ENCODE measurements around the gene RAVER1. TPM values are rescaled to one million over a fixed set of nuclear protein-coding genes. Genes with fewer than 3 reads are reported as not detected.
A peak's percentile ranks its signal among the peaks of the same experiment; 100 is the strongest.

Gene RAVER1
- total and polyA plus RNA-seq, 10 of the 15 experiments (the other 5 are each of a cell fraction or from before 2014, with no cell fraction given), result 0.03 to 87.0 (median 12.1) TPM

DNA sequence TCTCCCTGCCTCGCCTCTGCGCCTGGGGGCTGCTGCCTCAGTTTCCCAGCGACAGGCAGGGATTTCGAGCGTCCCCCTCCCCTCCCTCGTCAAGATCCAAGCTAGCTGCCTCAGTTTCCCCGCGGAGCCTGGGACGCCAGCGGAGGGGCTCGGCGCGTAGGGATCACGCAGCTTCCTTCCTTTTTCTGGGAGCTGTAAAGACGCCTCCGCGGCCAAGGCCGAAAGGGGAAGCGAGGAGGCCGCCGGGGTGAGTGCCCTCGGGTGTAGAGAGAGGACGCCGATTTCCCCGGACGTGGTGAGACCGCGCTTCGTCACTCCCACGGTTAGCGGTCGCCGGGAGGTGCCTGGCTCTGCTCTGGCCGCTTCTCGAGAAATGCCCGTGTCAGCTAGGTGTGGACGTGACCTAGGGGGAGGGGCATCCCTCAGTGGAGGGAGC, 63.1 kb downstream of the RAVER1 start (continued):
- TF ChIP-seq, protein P1, sequence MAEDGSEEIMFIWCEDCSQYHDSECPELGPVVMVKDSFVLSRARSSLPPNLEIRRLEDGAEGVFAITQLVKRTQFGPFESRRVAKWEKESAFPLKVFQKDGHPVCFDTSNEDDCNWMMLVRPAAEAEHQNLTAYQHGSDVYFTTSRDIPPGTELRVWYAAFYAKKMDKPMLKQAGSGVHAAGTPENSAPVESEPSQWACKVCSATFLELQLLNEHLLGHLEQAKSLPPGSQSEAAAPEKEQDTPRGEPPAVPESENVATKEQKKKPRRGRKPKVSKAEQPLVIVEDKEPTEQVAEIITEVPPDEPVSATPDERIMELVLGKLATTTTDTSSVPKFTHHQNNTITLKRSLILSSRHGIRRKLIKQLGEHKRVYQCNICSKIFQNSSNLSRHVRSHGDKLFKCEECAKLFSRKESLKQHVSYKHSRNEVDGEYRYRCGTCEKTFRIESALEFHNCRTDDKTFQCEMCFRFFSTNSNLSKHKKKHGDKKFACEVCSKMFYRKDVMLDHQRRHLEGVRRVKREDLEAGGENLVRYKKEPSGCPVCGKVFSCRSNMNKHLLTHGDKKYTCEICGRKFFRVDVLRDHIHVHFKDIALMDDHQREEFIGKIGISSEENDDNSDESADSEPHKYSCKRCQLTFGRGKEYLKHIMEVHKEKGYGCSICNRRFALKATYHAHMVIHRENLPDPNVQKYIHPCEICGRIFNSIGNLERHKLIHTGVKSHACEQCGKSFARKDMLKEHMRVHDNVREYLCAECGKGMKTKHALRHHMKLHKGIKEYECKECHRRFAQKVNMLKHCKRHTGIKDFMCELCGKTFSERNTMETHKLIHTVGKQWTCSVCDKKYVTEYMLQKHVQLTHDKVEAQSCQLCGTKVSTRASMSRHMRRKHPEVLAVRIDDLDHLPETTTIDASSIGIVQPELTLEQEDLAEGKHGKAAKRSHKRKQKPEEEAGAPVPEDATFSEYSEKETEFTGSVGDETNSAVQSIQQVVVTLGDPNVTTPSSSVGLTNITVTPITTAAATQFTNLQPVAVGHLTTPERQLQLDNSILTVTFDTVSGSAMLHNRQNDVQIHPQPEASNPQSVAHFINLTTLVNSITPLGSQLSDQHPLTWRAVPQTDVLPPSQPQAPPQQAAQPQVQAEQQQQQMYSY (CRISPR knock-in tag; IDR thresholded peaks at IDR 0.05), result no peak
- TF ChIP-seq FOXK2 (IDR thresholded peaks at IDR 0.05), result no peak
- TF ChIP-seq ZNF217 (IDR thresholded peaks at IDR 0.05), result peak; percentile 38; the same call in 1 of the 2 replicates
- no peak for TF ChIP-seq NFXL1 (IDR thresholded peaks at IDR 0.05; ENCODE audit: borderline replicate concordance)
- TF ChIP-seq STAT3 (IDR thresholded peaks at IDR 0.05; ENCODE audit: low read depth, low read length), result no peak
- TF ChIP-seq TCF7 (IDR thresholded peaks at IDR 0.05; ENCODE audit: borderline replicate concordance), result no peak
- no peak for TF ChIP-seq HDAC2 (IDR thresholded peaks at IDR 0.05)
- TF ChIP-seq MTA2 (IDR thresholded peaks at IDR 0.05; ENCODE audit: low read depth), result peak; percentile 79; the same call in 1 of the 2 replicates
- no peak for TF ChIP-seq RAD21 (IDR thresholded peaks at IDR 0.05; ENCODE audit: insufficient read depth, low read depth, low read length)
- TF ChIP-seq IKZF1 (conservative IDR thresholded peaks at IDR 0.05), result peak; percentile 98
- peak in 1 of 2 experiments; percentile 67; a peak in 1 of 4 replicates for TF ChIP-seq ETV6 (conservative IDR thresholded peaks at IDR 0.05 in 1 of 2, IDR thresholded peaks at IDR 0.05 in 1 of 2; ENCODE audit: borderline replicate concordance in 1 of 2, low read depth in 1 of 2)
- no peak for TF ChIP-seq HDAC6 (IDR thresholded peaks at IDR 0.05; ENCODE audit: unreplicated experiment)
- TF ChIP-seq, protein P2, sequence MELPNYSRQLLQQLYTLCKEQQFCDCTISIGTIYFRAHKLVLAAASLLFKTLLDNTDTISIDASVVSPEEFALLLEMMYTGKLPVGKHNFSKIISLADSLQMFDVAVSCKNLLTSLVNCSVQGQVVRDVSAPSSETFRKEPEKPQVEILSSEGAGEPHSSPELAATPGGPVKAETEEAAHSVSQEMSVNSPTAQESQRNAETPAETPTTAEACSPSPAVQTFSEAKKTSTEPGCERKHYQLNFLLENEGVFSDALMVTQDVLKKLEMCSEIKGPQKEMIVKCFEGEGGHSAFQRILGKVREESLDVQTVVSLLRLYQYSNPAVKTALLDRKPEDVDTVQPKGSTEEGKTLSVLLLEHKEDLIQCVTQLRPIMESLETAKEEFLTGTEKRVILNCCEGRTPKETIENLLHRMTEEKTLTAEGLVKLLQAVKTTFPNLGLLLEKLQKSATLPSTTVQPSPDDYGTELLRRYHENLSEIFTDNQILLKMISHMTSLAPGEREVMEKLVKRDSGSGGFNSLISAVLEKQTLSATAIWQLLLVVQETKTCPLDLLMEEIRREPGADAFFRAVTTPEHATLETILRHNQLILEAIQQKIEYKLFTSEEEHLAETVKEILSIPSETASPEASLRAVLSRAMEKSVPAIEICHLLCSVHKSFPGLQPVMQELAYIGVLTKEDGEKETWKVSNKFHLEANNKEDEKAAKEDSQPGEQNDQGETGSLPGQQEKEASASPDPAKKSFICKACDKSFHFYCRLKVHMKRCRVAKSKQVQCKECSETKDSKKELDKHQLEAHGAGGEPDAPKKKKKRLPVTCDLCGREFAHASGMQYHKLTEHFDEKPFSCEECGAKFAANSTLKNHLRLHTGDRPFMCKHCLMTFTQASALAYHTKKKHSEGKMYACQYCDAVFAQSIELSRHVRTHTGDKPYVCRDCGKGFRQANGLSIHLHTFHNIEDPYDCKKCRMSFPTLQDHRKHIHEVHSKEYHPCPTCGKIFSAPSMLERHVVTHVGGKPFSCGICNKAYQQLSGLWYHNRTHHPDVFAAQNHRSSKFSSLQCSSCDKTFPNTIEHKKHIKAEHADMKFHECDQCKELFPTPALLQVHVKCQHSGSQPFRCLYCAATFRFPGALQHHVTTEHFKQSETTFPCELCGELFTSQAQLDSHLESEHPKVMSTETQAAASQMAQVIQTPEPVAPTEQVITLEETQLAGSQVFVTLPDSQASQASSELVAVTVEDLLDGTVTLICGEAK (IDR thresholded peaks at IDR 0.05; ENCODE audit: borderline replicate concordance), result no peak
- peak; percentile 38; the same call in 1 of the 2 replicates for TF ChIP-seq TAF1 (IDR thresholded peaks at IDR 0.05; ENCODE audit: borderline replicate concordance, low read depth, low read length)
- peak; percentile 64; the same call in 1 of the 2 replicates for TF ChIP-seq TCF12 (IDR thresholded peaks at IDR 0.05; ENCODE audit: low read depth, low read length)
- no peak; the same call in 1 of the 2 replicates for TF ChIP-seq E2F4 (IDR thresholded peaks at IDR 0.05; ENCODE audit: low read depth, low read length)
- TF ChIP-seq RCOR1 (conservative IDR thresholded peaks at IDR 0.05; ENCODE audit: low read depth, low read length), result peak; percentile 92; the same call in 1 of the 2 replicates
- 0 out of 2 replicates have a peak, but pooled peaks have one; percentile 22 for TF ChIP-seq IRF5 (IDR thresholded peaks at IDR 0.05; ENCODE audit: borderline replicate concordance)
- TF ChIP-seq CHD1 (IDR thresholded peaks at IDR 0.05; ENCODE audit: low read depth, low read length), result 0 out of 2 replicates have a peak, but pooled peaks have one; percentile 35
- TF ChIP-seq SMARCA5 (IDR thresholded peaks at IDR 0.05), result peak; percentile 17

Data from GM12878 (cell line).